Adipocyte (in vitro differentiated cells): Measurements from ENCODE around the gene FETUB.

Experiments
- DNase-seq: peaks from one replicate; pipeline ENCODE4 v3.0.0-alpha.2; 2015; ENCODE audit warnings: low read depth
- H3K27me3 ChIP-seq: replicated peaks from 2 replicates; pipeline ENCODE4 v1.7.0; 2013; ENCODE audit warnings: mild to moderate bottlenecking, low read length, moderate library complexity; ENCODE audit not compliant: control insufficient read depth, insufficient read depth
- H3K36me3 ChIP-seq: 2 replicates; pipeline ENCODE4 v1.7.0; 2013; ENCODE audit warnings: low read length, mild to moderate bottlenecking, moderate library complexity; ENCODE audit not compliant: control insufficient read depth, insufficient read depth, severe bottlenecking
- H3K4me1 ChIP-seq: 2 replicates; pipeline ENCODE4 v1.7.0; 2013; ENCODE audit warnings: mild to moderate bottlenecking, low read length, moderate library complexity; ENCODE audit not compliant: control insufficient read depth, insufficient read depth
- H3K4me3 ChIP-seq: 2 replicates; pipeline ENCODE4 v1.7.0; 2013; ENCODE audit warnings: mild to moderate bottlenecking, low read length, moderate library complexity
- H3K9ac ChIP-seq: 2 replicates; pipeline ENCODE4 v1.7.0; 2013; ENCODE audit warnings: mild to moderate bottlenecking, low read length, moderate library complexity
- H3K9me3 ChIP-seq: 2 replicates; pipeline ENCODE4 v1.7.0; 2013; ENCODE audit warnings: mild to moderate bottlenecking, low read length, moderate library complexity; ENCODE audit not compliant: control insufficient read depth

The FETUB gene

GRCh38 chr3:186614597-186615483 lies 25.4 kb upstream of the FETUB start:
- no peak overlapping the region for H3K4me3 ChIP-seq
- H3K36me3 ChIP-seq: no peaks in the 10 kb centered on the region
- H3K9ac ChIP-seq: no peak overlapping the region
- no peaks in the 10 kb centered on the region for H3K9me3 ChIP-seq
- H3K27me3 ChIP-seq: peaks cover 34% of the 10 kb centered on the region
- peak; percentile 84 for DNase-seq
- peaks cover 4% of the 10 kb centered on the region for H3K4me1 ChIP-seq

- H3K9ac ChIP-seq: no peak overlapping the region
- H3K27me3 ChIP-seq: peaks cover 44% of the 10 kb centered on the region
- H3K9me3 ChIP-seq: no peaks in the 10 kb centered on the region
- no peak for DNase-seq
- no peaks in the 10 kb centered on the region for H3K36me3 ChIP-seq
- H3K4me3 ChIP-seq: no peak overlapping the region
- peaks cover 4% of the 10 kb centered on the region for H3K4me1 ChIP-seq
Measured at GRCh38 chr3:186616299-186616617, 23.9 kb upstream of the FETUB start.

DNA sequence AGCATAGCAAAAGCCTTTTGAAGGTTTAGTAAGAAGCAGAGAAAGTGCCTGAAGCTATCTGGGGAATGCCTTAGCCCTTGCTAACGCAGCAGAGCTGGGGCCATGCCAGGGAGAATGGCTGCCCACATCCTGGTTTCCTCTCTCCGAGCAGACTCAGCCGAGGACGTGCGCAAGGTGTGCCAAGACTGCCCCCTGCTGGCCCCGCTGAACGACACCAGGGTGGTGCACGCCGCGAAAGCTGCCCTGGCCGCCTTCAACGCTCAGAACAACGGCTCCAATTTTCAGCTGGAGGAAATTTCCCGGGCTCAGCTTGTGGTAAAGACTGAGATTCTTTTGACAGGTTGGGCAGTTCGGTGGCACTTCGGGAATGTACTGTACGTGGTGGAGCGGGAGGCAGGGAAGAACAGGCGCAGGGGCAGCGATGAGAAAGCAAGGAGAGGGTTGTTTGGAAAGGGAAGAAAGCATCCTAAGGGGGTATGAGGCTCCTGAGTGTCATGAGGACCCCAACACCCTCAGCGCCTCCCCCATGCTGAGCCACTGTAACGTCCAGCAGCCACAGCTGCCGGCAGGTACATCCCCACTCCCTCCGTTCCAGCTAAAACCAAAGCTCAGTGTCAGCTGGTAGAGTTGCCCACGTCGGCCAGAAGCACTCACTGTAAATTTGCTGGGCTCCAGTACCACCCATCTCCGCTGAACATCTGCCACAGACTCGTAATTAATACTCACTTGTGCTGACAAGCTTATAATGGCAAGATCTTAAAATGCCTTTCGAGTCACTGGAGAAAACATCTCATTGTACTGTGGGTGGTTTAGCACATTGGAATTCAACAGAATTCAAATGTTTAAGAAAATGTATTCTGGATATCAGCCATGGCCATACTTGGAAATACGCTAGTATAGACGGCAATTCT lies 22.9 kb upstream of the FETUB start:
- H3K27me3 ChIP-seq: peaks cover 50% of the 10 kb centered on the region
- peaks cover 4% of the 10 kb centered on the region for H3K4me1 ChIP-seq
- no peaks in the 10 kb centered on the region for H3K9me3 ChIP-seq
- DNase-seq: peak; percentile 97
- no peak overlapping the region for H3K9ac ChIP-seq
- peak overlapping the region; percentile 12 for H3K4me3 ChIP-seq
- H3K36me3 ChIP-seq: no peaks in the 10 kb centered on the region

GRCh38 chr3:186618318-186618938 lies 21.8 kb upstream of the FETUB start:
- Histone ChIP-seq H3K27me3 (peaks cover 44% of the 10 kb centered on the region), H3K4me3 (no peak overlapping the region)
- no peak for DNase-seq

DNA sequence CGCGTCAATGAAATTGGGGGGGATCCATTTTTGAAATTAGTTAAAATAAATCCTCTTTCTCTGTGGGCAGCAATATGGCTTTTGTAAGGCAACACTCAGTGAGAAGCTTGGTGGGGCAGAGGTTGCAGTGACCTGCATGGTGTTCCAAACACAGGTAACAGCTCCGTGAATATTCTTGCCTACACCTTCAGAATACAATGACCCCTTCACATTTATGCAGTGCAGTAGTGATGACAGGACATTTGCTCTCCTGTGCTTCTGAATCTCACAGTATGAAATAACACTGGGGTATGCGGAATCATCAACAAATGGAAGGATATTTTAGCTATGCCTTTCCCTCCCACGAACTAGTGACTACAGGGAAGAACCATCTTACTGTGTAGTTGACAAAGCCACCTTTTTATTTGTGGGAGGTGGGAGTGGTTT lies 20.4 kb upstream of the FETUB start:
- Histone ChIP-seq H3K4me3 (no peak overlapping the region), H3K4me1 (peaks cover 4% of the 10 kb centered on the region), H3K27me3 (peaks cover 32% of the 10 kb centered on the region), H3K9me3 (no peaks in the 10 kb centered on the region), H3K36me3 (no peaks in the 10 kb centered on the region), H3K9ac (no peak overlapping the region)
- DNase-seq: no peak

More at GRCh38 chr3:186618318-186618938, 21.8 kb upstream of the FETUB start:
- Histone ChIP-seq H3K9me3 (no peaks in the 10 kb centered on the region), H3K36me3 (no peaks in the 10 kb centered on the region), H3K9ac (no peak overlapping the region), H3K4me1 (peaks cover 4% of the 10 kb centered on the region)

DNA sequence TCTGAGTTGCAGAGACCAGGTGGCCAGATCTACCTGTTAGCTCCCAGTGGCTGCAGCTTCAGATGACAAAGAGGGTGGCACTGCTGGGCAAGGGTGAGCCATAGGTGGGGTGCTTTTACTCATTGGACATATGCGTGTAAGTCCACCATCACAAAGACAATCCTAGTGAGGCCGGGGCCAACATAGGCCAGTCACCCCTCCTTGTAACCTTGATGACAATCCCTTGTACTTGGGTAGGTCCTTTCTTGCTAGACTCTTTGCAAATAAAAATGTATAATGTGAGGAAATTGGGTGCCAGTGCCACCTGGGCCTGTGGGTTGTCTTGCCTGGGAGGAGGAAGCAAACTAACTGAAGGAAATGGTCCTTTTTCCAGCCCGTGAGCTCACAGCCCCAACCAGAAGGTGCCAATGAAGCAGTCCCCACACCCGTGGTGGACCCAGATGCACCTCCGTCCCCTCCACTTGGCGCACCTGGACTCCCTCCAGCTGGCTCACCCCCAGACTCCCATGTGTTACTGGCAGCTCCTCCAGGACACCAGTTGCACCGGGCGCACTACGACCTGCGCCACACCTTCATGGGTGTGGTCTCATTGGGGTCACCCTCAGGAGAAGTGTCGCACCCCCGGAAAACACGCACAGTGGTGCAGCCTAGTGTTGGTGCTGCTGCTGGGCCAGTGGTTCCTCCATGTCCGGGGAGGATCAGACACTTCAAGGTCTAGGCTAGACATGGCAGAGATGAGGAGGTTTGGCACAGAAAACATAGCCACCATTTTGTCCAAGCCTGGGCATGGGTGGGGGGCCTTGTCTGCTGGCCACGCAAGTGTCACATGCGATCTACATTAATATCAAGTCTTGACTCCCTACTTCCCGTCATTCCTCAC lies 19.7 kb upstream of the FETUB start:
- no peaks in the 10 kb centered on the region for H3K36me3 ChIP-seq
- peaks cover 35% of the 10 kb centered on the region for H3K27me3 ChIP-seq
- H3K9me3 ChIP-seq: no peaks in the 10 kb centered on the region
- no peak overlapping the region for H3K4me3 ChIP-seq
- H3K4me1 ChIP-seq: peaks cover 4% of the 10 kb centered on the region
- no peak overlapping the region for H3K9ac ChIP-seq
- DNase-seq: no peak

GRCh38 chr3:186621894-186622650 lies 18.1 kb upstream of the FETUB start:
- DNase-seq: no peak
- no peak overlapping the region for H3K9ac ChIP-seq
- peaks cover 48% of the 10 kb centered on the region for H3K27me3 ChIP-seq
- no peaks in the 10 kb centered on the region for H3K9me3 ChIP-seq
- H3K4me3 ChIP-seq: no peak overlapping the region
- no peaks in the 10 kb centered on the region for H3K4me1 ChIP-seq
- H3K36me3 ChIP-seq: no peaks in the 10 kb centered on the region

DNA sequence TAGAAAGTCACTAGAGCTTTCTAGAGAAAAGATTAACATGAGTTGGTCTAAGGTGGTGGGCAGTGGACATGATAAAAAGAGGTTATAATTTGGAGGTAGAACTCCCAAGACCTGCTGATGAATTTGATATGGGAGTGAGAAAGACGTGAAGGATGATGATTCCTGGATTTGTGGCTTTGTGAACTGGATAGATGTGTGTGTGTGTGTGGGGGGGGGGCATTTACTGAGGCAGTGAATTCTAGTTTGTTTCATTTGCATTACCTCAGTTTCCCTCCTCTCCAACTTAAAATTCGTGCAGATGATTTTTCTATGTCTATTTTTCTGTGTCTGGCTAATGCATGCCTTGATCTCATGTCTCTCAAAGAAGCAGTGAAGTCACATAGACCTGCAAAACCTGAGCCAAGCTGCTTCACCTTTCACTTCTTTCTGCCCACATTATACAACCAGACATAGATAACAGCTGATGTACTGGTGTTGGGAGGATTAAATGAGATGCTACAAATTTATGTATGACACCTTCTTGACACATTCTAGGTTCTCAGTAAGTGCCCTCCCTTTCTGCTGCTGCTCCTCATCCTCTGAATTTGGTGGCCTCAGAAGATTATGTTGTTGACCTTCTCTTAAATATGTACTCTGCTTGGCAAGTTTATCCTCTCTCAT lies 17.4 kb upstream of the FETUB start:
- H3K36me3 ChIP-seq: no peaks in the 10 kb centered on the region
- no peak overlapping the region for H3K4me3 ChIP-seq
- H3K9ac ChIP-seq: no peak overlapping the region
- H3K9me3 ChIP-seq: no peaks in the 10 kb centered on the region
- peaks cover 47% of the 10 kb centered on the region for H3K27me3 ChIP-seq
- H3K4me1 ChIP-seq: no peaks in the 10 kb centered on the region
- DNase-seq: no peak

DNA sequence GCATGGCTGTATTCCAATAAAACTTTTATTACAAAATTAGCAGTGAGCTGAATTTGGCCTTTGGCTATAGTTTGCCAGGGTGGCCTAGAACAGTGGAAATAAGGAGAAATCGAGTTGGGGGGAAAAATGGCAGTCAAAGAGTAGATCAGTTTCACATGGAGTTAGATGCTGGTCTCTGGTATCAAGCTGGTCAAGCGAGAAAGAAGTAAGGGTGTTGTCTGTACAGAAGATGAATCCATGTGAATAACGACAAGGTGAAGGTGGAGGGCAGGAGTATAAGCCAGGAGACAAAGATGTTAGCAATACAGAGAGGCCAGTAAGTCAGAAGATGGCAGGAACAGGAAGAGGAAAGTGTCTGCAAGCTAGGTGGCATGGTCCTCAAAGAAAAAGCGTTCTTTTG lies 15.6 kb upstream of the FETUB start:
- no peaks in the 10 kb centered on the region for H3K36me3 ChIP-seq
- peaks cover 40% of the 10 kb centered on the region for H3K27me3 ChIP-seq
- no peak for DNase-seq

More for the DNA sequence above, 15.6 kb upstream of the FETUB start:
- Histone ChIP-seq H3K9me3 (no peaks in the 10 kb centered on the region), H3K9ac (no peak overlapping the region), H3K4me3 (no peak overlapping the region), H3K4me1 (no peaks in the 10 kb centered on the region)
